Stimulated activated CD8-positive, alpha-beta memory T cell treated with anti-CD3 and anti-CD28 coated beads, Interleukin-15, amount 100 ng/mL, for 1 hour (primary cell): ENCODE results near the gene TPSG1.
"Not testable (repeated sequence)": the region's sequence is repeated elsewhere in the genome, so short reads cannot be mapped to it uniquely, and the experiment has no call there.

Experiments used
- DNase-seq: peaks from one replicate; pipeline ENCODE4 v3.0.0-alpha.2; 2020; ENCODE audit warnings: low read depth

TPSG1 gene

DNA sequence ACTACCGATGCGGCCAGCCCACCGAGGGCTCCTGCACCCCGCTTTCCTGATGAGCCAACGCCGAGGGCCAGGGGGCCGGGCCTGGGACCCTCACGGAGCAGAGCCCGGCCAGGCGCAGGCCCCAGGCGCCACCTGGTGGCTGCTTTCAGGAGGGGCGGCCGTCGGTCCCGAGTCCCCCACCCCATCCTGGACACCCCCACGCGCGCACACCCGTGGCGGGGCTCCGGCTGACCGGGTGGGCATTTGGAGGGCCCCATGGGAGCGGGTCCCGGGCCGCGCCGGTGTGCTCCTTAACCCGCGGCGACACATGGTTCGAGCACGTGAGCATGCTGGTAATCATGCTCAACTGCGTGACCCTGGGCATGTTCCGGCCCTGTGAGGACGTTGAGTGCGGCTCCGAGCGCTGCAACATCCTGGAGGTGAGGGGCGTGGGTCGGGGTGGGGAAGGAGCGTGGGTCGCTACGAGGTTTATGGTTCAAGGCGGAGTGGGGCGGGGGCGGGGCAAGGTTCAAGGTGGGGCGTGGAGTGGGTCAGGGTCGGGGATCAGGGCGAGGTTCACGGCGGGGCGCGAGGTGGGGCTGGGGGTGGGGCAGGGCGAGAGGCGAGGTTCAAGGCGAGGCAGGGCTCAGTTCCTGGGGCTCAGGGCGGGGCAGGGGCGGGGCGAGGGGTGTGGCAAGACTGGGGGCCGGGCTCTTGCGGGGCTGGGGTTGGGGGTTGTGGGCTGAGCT, 30.2 kb downstream of the TPSG1 start:
- no peak for DNase-seq

DNA sequence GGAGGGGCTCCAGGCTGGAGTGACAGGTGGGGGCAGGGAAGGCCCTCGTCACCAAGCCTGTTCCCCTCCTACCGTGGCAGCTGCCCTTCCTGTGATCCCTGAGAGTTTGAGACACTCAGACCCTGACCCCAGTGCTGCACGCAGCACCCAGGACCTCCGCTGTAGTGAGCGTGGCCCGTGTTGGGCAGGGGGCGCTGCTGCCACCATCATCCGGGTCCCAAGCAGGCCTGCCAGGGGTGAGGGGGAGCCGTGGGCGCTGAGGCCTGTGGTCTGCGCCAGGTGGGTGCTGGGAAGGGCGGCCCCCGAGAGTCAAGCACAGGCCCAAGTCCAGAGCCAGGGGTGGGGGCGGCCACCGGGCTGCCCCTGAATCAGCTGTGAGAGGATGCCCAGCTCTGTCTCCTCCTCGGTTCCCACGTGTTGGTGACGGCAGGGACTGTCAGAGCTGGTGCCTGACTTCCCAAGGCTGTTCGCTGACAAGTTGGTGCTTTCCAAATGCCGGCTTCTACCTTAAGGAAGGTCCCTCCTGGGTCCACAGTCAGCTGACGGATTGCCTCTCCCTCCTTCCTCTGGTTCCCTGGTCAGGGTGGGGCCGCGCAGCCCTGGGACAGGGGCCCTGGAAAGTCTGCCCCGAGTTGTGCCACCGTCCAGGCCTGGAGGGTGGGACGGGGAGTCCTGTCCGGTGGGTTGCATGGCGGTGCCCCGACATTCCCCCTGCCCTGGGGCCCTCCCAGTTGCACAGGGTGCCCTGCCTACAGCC, 31.1 kb downstream of the TPSG1 start:
- DNase-seq = no peak

DNA sequence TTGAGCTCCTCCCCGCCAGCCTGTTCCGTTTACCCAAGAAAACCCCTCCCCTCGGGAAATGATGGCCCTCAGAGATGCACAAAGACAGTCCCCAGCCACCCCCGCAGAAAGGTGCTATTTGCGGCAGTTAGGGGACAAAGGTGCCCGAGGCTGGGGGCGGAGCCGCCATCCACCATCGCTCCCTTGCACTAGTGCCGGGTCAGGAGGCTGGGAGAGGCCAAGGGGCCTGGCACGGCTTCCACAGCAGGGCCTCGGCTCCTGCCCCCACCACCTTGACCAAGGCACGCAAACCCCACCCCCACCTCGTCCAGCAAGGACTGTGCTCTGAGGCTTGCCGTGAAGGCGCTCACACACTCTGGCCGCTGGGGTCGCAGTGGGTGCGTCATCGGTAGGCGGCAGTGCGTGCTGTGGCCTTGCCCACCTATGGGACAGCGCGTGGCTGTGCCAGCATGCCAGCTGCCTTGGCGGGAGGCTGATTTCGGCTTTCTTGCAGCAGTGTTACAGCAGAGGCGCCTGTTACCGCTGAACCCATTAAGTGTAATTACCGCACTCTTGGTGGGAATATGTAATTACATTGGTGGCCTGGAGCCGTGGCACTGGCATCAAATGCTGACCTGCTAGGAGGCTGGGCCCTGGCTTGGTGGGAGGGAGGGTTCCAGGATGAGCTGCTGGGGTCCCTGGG, 31.8 kb downstream of the TPSG1 start:
- no peak for DNase-seq

DNA sequence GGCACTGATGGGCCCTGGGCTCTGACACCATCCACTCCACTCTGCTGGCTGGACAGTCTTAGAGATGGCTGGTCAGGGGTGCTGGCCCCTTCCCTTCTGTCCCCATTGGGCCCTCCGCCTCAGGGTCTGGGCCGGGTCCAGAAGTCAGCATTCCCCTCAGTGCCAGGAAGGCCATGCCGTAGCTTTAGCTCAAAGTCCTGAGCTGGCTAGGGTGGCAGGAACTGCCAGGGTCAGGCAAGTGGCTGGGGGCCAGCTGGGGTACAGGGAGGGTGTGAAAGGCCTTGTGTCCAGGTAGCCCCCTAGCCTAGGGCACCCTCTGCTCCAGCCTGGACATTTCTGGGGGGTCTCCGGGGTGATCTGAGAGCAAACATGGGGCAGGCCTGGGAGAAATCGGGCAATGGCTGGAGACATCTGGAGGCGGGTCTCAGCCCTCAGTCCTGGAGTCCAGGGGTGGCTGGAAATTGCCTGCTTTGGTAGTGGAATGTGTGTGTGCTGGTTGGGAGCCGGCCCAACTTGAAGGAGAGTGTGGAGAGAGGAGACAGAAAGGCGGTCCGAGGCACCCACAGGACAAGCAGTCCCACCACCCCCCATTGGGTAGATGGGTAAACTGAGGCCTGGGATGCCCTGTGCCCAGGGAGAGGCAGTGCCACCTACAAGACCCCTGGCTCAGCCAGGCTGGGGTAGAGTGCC, 32.5 kb downstream of the TPSG1 start:
- no peak for DNase-seq

DNA sequence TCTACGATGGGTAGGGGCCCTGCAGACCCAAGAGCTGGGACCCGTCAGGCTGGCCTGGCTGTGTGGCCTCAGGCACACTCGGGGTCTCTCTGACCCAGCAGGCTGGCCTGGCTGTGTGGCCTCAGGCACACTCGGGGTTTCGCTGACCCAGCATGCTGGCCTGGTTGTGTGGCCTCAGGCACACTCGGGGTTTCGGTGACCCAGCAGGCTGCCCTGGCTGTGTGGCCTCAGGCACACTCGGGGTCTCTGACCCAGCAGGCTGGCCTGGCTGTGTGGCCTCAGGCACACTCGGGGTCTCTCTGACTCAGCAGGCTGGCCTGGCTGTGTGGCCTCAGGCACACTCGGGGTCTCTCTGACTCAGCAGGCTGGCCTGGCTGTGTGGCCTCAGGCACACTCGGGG, 34.3 kb downstream of the TPSG1 start:
- DNase-seq = not testable (repeated sequence)

DNA sequence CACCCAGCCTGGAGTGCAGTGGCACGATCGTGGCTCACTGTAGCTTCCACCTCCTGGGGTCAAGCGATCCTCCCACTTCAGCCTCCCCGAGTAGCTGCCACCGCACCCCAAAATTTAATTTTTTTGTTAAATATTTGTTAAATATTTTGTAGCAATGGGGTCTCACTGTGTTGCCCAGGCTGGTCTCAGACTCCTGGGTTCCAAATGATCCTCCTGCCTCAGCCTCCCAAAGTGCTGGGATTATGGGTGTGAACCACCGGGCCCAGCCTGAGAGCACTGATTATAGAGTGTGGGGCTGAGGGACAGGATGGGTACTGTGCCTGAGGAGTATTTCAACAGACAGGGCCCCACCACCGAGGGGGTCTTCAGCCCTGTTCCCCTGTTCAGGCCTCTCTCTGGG, 35.6 kb downstream of the TPSG1 start:
- no peak for DNase-seq

DNA sequence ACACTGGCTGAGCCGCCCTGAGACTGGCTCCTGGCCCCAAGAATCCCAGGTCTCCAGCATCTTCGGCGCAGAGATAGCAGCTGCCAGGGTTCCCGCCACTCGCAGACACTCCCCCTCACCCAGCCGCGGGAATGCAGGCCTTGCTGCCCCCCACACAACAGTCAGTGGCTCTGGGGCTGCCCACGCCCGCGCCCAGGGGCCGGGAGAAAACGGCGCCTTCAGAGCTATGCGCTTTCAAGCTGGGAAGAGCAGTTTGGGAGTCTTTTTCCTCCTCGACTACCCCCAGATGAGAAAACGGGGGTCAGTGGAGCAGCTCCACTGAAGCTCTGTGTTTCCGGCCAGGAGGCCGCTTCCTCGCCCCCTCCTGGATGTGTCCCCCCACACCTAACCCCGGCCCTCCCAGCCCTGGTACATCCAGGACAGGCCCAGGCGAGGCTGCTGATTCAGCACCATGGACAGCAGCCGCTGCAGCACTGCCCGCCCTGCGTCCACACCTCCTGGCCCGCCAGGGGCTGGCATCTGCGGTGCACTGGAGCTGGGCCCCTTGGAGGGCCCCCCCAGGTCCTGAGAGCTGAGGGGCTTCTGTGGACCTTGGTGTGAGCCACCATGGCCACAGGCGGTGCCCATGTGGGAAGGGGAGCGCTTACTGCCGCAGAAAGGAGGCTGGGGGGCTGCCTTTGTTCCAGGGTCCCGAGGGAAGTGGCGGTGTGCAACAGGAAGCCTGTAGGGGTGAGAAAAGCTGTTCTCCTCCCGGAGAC, 36.5 kb downstream of the TPSG1 start:
- DNase-seq = no peak

DNA sequence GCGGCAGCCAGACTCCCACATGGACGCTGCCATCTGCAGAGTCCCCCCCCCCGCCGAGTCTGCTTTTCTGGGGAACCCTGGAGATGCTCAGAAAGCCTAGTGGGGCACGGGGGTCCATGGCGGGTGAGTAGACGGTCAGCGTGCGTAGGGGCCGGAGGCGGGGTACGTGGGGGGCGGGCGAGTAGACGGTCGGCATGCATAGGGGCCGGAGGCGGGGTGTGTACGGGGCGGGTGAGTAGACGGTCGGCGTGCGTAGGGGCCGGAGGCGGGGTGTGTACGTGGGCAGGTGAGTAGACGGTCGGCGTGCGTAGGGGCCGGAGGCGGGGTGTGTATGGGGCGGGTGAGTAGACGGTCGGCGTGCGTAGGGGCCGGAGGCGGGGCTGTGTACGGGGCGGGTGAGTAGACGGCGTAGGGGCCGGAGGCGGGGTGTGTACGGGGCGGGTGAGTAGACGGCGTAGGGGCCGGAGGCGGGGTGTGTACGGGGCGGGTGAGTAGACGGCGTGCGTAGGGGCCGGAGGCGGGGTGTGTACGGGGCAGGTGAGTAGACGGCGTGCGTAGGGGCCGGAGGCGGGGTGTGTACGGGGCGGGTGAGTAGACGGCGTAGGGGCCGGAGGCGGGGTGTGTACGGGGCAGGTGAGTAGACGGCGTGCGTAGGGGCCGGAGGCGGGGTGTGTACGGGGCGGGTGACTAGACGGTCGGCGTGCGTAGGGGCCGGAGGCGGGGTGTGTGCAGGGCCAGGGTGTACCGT, 39.4 kb downstream of the TPSG1 start:
- DNase-seq = not testable (repeated sequence)

DNA sequence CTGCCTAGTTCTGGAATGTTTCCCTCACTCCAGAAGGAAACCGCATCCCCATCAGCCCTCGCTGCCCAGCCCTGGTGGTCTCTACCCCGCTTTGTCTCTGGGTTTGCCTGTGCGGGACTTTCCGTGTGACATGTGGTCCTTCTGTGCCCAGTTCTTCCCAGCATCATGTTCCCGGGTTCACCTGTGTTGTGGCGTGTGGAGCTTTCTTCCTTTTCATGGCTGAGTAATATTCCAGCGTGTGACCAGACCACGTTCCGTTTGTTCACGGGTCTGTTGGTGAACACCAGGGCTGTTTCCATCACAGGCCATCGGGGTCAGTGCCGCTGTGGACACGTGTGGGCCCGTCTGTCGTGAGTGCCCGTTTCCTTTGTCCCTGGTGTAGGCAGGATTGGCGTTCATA, 40.1 kb downstream of the TPSG1 start:
- DNase-seq = no peak

DNA sequence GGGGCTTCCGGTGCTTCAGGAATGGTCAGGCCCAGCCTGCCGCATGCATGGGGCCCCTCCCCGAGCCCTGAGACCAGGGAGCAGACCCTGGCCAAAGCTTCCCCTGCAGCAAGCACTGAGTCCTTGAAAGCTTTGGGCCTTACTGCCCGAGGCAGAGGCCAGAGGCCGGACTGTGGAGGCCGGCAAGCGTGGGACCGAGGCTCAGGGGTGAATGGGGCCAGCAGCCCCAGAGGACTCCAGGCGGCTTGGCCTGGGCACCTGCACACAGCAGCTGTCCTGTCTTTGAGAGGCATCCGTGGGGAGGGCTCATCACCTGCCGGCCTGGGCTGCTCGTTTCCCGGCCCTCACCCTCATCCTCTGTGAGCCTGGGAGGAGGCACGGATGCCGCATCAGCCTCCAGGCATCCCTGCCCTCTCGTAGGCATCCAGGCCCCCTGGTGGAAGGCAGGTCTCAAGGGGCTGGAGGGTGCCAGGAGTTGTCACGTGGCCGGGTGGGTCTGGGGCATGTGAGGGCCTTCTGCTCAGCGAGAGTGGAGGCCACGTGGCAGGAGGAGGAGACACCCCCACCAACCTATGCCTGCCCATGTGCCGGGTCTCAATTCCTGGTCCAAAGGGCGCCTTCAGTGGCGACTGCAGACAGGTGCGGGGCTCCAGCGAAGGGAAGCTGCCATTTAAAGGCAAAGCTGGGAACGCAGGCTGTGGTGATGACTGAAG, 40.8 kb downstream of the TPSG1 start:
- no peak for DNase-seq

DNA sequence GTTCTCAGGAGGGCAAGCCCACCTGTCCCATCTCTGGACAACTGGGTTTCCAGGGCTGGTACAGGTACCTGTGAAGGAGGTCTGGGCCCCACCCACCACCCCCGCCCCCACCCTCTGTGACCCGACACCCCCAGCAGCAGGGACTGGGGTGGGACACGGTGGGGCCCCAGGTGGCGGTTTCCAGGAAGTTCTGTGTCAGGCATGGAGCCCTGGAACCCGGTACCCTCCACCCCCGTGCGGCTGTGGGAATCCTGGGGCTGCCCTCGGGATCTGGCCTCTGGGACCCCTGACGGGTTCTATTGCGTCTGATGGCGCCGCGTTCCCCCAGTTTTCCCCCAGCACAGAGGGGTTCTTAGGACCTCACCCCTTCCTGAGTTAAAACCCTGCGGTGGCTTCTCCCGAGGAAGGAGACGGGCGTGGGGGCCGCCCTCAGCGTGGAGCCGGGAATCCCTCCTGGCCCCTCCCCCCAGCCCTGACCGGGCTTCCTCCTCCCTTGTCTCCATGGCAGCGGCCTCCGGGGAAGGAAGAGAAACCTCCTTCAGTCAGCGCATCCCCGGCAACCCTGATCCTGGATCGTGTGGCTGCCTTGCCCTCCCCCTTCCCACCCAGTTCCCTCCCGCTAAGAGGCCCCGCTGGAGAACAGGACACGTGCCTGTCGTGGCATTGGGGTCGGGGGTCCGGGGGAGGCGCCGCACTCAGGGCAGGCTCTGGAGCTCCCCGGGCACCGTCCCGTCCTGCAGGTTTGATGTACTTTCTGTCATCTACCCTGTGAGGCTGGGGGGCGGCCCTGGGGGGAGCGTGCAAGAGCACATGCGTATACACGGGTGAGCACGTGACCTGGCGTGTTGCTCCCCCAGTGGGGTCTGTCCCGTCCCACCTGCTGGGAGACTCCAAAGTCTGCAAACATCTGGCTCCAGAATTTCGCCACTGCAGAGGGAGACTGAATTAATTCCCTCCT, 41.8 kb downstream of the TPSG1 start:
- no peak for DNase-seq

DNA sequence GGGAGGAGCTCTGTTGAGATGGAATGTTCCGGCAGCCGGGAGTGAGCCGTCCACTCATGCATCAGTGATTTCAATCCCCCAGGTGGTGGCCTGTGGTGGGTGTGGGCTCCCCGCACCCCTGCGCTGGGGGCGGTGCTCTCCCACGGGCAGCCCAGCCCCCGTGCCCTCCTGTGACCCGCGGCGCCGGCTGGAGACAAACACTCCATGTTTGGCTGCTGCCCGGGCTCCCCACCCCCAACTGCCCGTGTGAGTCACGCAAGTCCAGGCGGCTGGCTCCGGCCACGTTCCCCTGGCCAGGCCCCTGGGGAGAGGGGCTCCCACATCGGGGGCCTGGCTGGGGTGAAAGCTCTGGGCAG, 42.8 kb downstream of the TPSG1 start:
- DNase-seq = no peak

DNA sequence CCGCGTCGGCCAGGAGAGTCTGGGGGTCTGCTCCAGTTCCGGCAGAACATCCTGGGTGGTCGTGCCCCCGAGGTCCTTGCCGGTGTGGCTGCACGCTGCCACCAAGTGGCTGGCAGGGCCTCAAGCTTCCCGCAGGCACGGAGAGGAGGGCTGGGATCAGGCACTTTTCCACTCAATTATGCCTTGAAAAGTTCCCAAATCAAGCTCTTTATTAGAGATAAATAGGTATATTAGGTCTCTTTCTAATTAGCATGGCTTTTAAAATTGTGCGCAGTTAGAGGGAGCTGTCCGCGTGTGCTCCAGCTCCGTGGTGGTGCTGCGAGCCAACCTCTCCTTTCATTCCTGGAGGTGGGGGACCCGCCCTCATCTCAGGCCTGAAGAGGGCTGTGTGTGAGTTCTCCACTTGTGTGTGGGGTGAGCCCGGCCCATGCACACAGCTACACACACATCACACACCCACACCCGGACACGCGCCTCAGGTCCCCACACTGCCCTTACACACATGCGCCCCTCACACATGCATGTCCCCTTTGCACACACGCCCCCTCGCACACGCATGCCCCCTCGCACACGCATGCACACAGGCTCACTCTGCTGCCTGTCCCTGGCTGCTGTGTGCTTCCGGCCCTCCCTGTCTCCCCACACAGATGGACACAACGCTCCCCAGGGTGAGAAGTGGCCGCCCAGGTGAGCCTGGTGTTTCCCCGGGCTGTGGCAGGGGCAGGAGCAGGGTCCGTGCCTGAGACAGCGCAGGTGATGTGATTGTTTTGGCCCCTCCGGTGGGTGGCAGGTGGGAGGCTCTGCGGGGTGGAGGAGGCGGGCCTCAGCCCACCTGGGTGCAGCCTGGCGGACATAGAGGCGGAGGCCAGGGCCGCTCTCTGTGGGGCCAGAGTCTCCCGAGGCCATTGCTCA, 43.4 kb downstream of the TPSG1 start:
- no peak for DNase-seq

DNA sequence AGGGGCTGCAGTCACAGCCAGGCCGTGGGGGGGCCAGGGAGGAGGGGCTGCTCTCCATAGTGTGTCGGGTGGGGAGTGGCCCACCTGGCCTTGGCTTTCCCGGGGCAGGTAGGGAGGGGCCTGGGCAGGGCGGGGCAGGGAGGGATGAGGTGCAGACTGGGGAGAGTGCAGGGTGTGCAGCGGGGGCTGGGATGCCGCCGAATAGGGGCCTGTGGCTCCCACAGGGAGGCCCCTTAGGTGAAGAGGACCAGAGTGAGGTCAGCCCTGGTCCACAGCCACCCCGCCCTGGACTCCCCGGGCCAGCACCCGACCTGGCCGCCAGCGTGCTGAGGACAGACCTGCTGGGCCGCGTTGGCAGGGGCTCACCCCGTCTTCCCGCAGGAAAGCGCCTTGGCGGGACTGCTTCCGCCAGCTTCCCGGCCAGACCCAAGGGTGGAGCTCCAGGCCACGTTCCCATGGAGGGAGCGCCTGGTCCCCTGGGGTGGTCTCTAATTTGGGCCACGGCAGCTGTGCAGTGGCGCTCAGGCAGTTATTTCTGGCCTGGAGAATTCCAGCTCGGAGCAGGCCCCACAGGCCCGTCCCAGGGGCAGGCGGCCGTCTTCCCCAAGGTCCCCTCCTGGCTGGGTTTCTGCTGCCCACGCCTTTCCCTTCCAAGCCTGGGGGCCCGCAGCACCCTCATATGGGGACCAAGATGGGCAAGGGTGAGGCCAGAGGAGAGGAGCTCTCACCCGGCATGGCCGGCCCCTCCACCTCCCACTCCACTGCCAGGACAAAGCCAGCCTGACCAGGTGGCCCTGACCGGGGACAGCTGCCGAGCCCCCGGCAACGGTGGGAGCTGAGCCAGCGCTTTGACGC, 44.3 kb downstream of the TPSG1 start:
- no peak for DNase-seq

DNA sequence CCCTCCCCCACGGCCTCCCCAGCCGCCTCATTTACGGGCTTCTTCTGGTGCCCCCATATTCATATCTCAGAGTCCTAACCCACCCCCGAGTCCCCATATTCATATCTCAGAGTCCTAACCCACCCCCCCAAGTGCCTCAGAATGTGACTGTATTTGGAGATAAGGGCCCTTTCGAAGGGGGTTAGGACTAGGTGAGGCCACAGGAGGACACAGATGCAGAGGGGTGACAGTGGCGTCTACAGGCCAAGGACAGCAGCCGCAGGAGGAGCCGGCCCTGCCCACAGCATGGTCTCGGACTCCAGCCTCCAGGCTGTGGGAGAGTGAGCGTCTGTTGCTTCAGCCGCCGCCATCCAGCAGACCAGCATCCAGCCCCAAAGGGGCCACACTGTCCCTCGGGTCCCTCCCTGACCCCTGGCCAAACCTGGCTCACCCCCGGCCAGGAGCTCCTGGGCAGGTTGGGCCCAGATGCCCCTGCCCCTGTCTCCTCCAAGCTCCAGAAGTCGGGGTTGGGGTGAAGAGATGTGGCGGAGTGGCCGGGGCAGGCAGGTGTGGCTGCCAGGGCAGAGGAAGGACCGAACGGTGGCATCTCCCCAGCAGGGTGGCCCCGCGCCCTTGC, 46.7 kb downstream of the TPSG1 start:
- no peak for DNase-seq

DNA sequence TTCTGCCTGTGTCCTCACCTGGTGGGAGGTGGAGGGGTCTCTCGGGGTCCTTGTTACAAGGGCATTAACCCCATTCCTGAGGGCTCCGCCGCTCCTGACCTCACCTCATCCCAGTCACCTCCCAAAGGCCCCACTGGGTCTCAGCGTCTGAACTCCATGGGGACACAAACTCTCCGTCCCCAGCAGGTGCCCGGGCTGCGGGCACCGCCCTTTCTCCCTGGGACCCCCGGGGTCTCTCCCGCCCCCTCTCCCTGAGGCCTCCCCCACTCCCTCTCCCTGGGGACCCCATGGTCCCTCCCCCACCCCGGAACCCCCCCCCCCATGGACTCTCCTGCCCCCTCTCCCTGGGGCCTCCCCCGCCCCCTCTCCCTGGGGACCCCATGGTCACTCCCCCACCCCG, 47.3 kb downstream of the TPSG1 start:
- DNase-seq = no peak

DNA sequence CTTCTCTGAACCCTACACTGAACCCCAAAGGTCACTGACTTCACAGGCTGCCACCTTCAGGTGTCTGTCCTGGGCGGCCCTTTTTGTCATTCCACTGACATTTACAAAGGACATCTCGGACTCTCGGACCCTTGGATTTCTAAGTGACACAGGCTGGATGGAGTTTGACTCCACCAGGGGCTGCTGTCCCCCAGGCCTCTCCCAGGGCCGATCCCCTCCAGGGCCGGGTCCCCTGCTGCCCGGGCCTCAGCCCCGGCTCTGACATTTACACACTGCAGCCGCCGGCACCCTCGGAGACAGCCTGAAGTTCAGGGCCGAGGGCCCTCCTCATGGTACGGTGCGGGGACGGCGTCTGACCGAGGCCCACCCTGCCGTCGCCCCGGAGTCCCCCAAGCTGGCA, 48.0 kb downstream of the TPSG1 start:
- DNase-seq = no peak
